NT2/D1 (cell line): ENCODE measurements around the gene CALU.

Experiments
- SUZ12 ChIP-seq: IDR thresholded peaks from 2 replicates; pipeline ENCODE4 v1.6.1; 2011; ENCODE audit not compliant: insufficient read length, insufficient read depth; ENCODE audit errors: extremely low read depth
- YY1 ChIP-seq: IDR thresholded peaks from 2 replicates; pipeline ENCODE4 v1.6.1; 2011; ENCODE audit not compliant: insufficient read length, insufficient read depth

- TF ChIP-seq YY1, result no peak
- no peak for TF ChIP-seq SUZ12
These were observed 79.5 kb downstream of the CALU start for GRCh38 chr7:128818694-128819093.
